Smooth muscle cell of trachea (primary cell): ENCODE data around the gene TYROBP. TPM values are rescaled to one million over a fixed set of nuclear protein-coding genes. Genes with fewer than 3 reads are reported as not detected.

Source experiments
- total RNA-seq: library from RNA; depleted of rRNA; stranded (reverse); fragments of >200 nt; gene quantifications from 2 replicates; pipeline ENCODE4 v1.2.1, GENCODE V29; 2014

The TYROBP gene
- 0.33 TPM in 1 of 2 replicates, not detected in the other for total RNA-seq

GRCh38 chr19:35908010-35908441, at the start of gene TYROBP:
Gene TYROBP (minus strand): TSS chr19:35908295. CDS start chr19:35908228, 67 bp downstream.

GRCh38 chr19:35935911-35936737, 28.0 kb upstream of the TYROBP start, which contains the start of gene LRFN3:
Gene LRFN3 (plus strand): TSS chr19:35936374. CDS start chr19:35939426, 3,052 bp downstream.

GRCh38 chr19:35901854-35902661, 6.0 kb downstream of the TYROBP start, which contains the start of gene HCST:
Gene HCST (plus strand): TSS chr19:35902529. CDS start chr19:35902594, 65 bp downstream.

GRCh38 chr19:35868172-35868822, 39.8 kb downstream of the TYROBP start, which contains the start of gene APLP1:
Gene APLP1 (plus strand): TSS chr19:35868574. CDS start chr19:35868637, 63 bp downstream.

GRCh38 chr19:35856546-35857149, 51.4 kb downstream of the TYROBP start, which contains the start of gene KIRREL2:
Gene KIRREL2 (plus strand): TSS chr19:35856911. CDS start chr19:35857120, 209 bp downstream.

Other genes with a start within 250 kb of the TYROBP start
- gene UPK1A, start 241.8 kb downstream of the TYROBP start, total RNA-seq, result not detected in 2 replicates
- not detected in 2 replicates for gene ZBTB32, start 203.7 kb downstream of the TYROBP start, total RNA-seq
- 9.8 and 10.9 TPM in 2 replicates for gene KMT2B, start 190.3 kb downstream of the TYROBP start, total RNA-seq
- 0.29 and 1.2 TPM in 2 replicates for gene IGFLR1, start 165.8 kb downstream of the TYROBP start, total RNA-seq
- 4.6 and 7.3 TPM in 2 replicates for gene U2AF1L4, start 162.9 kb downstream of the TYROBP start, total RNA-seq
- 18.4 and 20.2 TPM in 2 replicates for gene PSENEN, start 162.6 kb downstream of the TYROBP start, total RNA-seq
- 8.0 and 18.5 TPM in 2 replicates for gene LIN37, start 159.7 kb downstream of the TYROBP start, total RNA-seq
- gene HSPB6, start 151.3 kb downstream of the TYROBP start, total RNA-seq, result 125 and 302 TPM in 2 replicates
- 6.1 and 9.9 TPM in 2 replicates for gene PROSER3, start 150.1 kb downstream of the TYROBP start, total RNA-seq
- 5.6 and 10.0 TPM in 2 replicates for gene ARHGAP33, start 132.7 kb downstream of the TYROBP start, total RNA-seq
- not detected in 2 replicates for gene PRODH2, start 95.5 kb downstream of the TYROBP start, total RNA-seq
- gene NPHS1, start 55.8 kb downstream of the TYROBP start, total RNA-seq, result not detected in 2 replicates
- not detected in 2 replicates for gene KIRREL2, start 51.4 kb downstream of the TYROBP start, total RNA-seq
- 5.1 and 11.7 TPM in 2 replicates for gene APLP1, start 39.7 kb downstream of the TYROBP start, total RNA-seq
- 3.2 and 3.6 TPM in 2 replicates for gene NFKBID, start 7.8 kb downstream of the TYROBP start, total RNA-seq
- gene HCST, start 5.8 kb downstream of the TYROBP start, total RNA-seq, result 0.87 and 1.8 TPM in 2 replicates
- gene LRFN3, start 28.1 kb upstream of the TYROBP start, total RNA-seq, result 2.5 and 6.3 TPM in 2 replicates
- 8.9 and 12.9 TPM in 2 replicates for gene SDHAF1, start 86.9 kb upstream of the TYROBP start, total RNA-seq
- 0.15 and 0.50 TPM in 2 replicates for gene SYNE4, start 100.5 kb upstream of the TYROBP start, total RNA-seq
- gene ALKBH6, start 105.9 kb upstream of the TYROBP start, total RNA-seq, result 18.9 and 22.8 TPM in 2 replicates
- gene CLIP3, start 124.6 kb upstream of the TYROBP start, total RNA-seq, result 19.3 and 30.8 TPM in 2 replicates
- 4.5 and 6.5 TPM in 2 replicates for gene THAP8, start 146.0 kb upstream of the TYROBP start, total RNA-seq
- 0.50 and 6.4 TPM in 2 replicates for gene WDR62, start 146.6 kb upstream of the TYROBP start, total RNA-seq
- gene OVOL3, start 202.8 kb upstream of the TYROBP start, total RNA-seq, result not detected in 2 replicates
- gene POLR2I, start 206.6 kb upstream of the TYROBP start, total RNA-seq, result 46.1 and 64.7 TPM in 2 replicates
- 270 and 326 TPM in 2 replicates for gene TBCB, start 207.2 kb upstream of the TYROBP start, total RNA-seq
- gene CAPNS1, start 231.8 kb upstream of the TYROBP start, total RNA-seq, result 413 and 501 TPM in 2 replicates
- 8.3 and 50.6 TPM in 2 replicates for gene COX7A1, start 244.2 kb upstream of the TYROBP start, total RNA-seq